PC-3 (cell line): ENCODE data around the gene KCNIP2. TPM values are rescaled to one million over a fixed set of nuclear protein-coding genes. Genes with fewer than 3 reads are reported as not detected.

ENCODE experiments used
- ATAC-seq: fragments of 200-7000 bp; cut with Tn5 transposase; 2 replicates; pipeline ENCODE4 v1.9.1; 2020; ENCODE audit warnings: mild to moderate bottlenecking, moderate library complexity
- BruUV-seq: library from RNA; stranded (reverse); fragments of 400-500 nt; replicated peaks from 2 replicates; lab custom pipeline; 2021; lab: Mats Ljungman, UMichigan
- CTCF ChIA-PET: fragments of 300-600 bp; sonication (Branson Sonifier 250); formaldehyde crosslinking; loops from one replicate; lab custom pipeline; 2022; ENCODE audit warnings: antibody characterized with exemption; lab: Charles Lee
- POLR2A ChIA-PET: fragments of 300-600 bp; sonication (Branson Sonifier 250); formaldehyde crosslinking; loops from one replicate; lab custom pipeline; 2022; ENCODE audit warnings: antibody characterized with exemption; ENCODE audit not compliant: unreplicated experiment; lab: Charles Lee
- DNase-seq: peaks from one replicate; pipeline ENCODE4 v3.0.0-alpha.2; 2015
- H2AFZ ChIP-seq: fragments of 300-600 bp; sonication (generic); 2 replicates; pipeline ENCODE4 v1.6.0; 2016; ENCODE audit warnings: antibody characterized with exemption, low read length
- H3F3A ChIP-seq: fragments of 300-600 bp; sonication (generic); one replicate; pipeline ENCODE4 v1.6.0; 2017; ENCODE audit warnings: antibody characterized with exemption, low read length, control low read depth, mild to moderate bottlenecking; ENCODE audit not compliant: unreplicated experiment
- H3K27ac ChIP-seq: fragments of 300-600 bp; sonication (generic); 2 replicates; pipeline ENCODE4 v1.5.1; 2016; ENCODE audit warnings: mild to moderate bottlenecking, low read length
- H3K27me3 ChIP-seq: fragments of 300-600 bp; sonication (generic); 2 replicates; pipeline ENCODE4 v1.6.1; 2016; ENCODE audit warnings: low read length, mixed read lengths
- H3K36me3 ChIP-seq: fragments of 300-600 bp; sonication (generic); 2 replicates; pipeline ENCODE4 v1.6.1; 2016; ENCODE audit warnings: low read depth, mixed run types, low read length, mixed read lengths
- H3K4me1 ChIP-seq: fragments of 300-600 bp; sonication (generic); 2 replicates; pipeline ENCODE4 v1.5.1; 2016; ENCODE audit warnings: low read length; ENCODE audit not compliant: insufficient read depth
- H3K4me2 ChIP-seq: fragments of 300-600 bp; sonication (generic); 2 replicates; pipeline ENCODE4 v1.6.0; 2016; ENCODE audit warnings: low read length
- H3K4me3 ChIP-seq: fragments of 300-600 bp; sonication (generic); 2 replicates; pipeline ENCODE4 v1.5.1; 2016; ENCODE audit warnings: mild to moderate bottlenecking, low read length, mixed read lengths
- H3K79me2 ChIP-seq: fragments of 300-600 bp; sonication (generic); 2 replicates; pipeline ENCODE4 v1.6.1; 2017; ENCODE audit warnings: low read length, mixed read lengths
- H3K9ac ChIP-seq: fragments of 300-600 bp; sonication (generic); 2 replicates; pipeline ENCODE4 v1.6.0; 2016; ENCODE audit warnings: mild to moderate bottlenecking, low read length
- H3K9me2 ChIP-seq: fragments of 300-600 bp; sonication (generic); replicated peaks from 2 replicates; pipeline ENCODE4 v1.6.1; 2016; ENCODE audit warnings: mixed run types, low read length, mixed read lengths
- H3K9me3 ChIP-seq: fragments of 300-600 bp; sonication (generic); 2 replicates; pipeline ENCODE4 v1.6.1; 2016; ENCODE audit warnings: low read length, mixed read lengths
- H4K20me1 ChIP-seq: fragments of 300-600 bp; sonication (generic); 2 replicates; pipeline ENCODE4 v1.6.1; 2016; ENCODE audit warnings: low read length, mixed read lengths
- EZH2 ChIP-seq: fragments of 300-600 bp; sonication (generic); IDR thresholded peaks from one replicate; pipeline ENCODE4 v1.6.1; 2017; ENCODE audit warnings: antibody characterized with exemption, mild to moderate bottlenecking, low read length; ENCODE audit not compliant: unreplicated experiment
- EZH2phosphoT487 ChIP-seq: fragments of 300-600 bp; sonication (generic); IDR thresholded peaks from 2 replicates; pipeline ENCODE4 v1.6.1; 2018; ENCODE audit warnings: mild to moderate bottlenecking, antibody characterized with exemption, low read length, borderline replicate concordance
- intact Hi-C: fragments of 100-400 bp; cut with micrococcal nuclease; formaldehyde crosslinking; loops from 2 replicates; pipeline ENCODE4 v1.9.0; 2023
- total RNA-seq: library from RNA; depleted of rRNA; stranded (reverse); fragments of >200 nt; gene quantifications from 2 replicates; pipeline ENCODE4 v1.2.3, GENCODE V29; 2014
- TF ChIP-seq, protein P1 (sequence below): fragments of 300-600 bp; sonication (generic); conservative IDR thresholded peaks from 2 replicates; pipeline ENCODE4 v1.5.1; 2017; ENCODE audit warnings: antibody characterized with exemption, low read depth, mild to moderate bottlenecking, low read length

Gene KCNIP2
- total RNA-seq, 1 experiment from 2014 or later, result 1.5 TPM

DNA sequence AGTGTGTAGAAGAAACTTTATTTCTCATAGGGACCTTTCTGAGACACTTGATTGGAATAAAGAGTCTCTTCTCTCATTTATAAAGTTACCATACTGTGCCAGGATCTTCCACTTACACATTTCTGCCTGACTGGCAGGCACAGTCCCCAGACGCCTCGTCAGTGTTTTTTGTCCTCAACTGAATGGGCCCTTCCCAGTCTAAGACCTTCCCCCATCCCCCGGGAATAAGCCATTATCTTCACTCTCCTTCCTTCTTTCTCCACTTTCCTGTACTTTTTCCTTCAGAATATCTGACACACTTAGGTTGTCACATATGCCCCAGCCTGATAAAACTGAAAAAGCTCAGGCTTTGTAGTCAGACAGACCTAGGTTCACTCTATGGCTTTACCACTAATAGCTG lies 35.3 kb upstream of the KCNIP2 start:
- Histone ChIP-seq H3F3A (no peaks in the 10 kb centered on the region), H3K9me3 (no peaks in the 10 kb centered on the region), H3K36me3 (no peaks in the 10 kb centered on the region), H3K27me3 (no peaks in the 10 kb centered on the region), H3K79me2 (no peaks in the 10 kb centered on the region), H3K4me2 (peak overlapping the region; percentile 74), H3K4me1 (peaks cover 26% of the 10 kb centered on the region), H3K4me3 (no peak overlapping the region), H3K27ac (peak overlapping the region; percentile 95), H2AFZ (peak overlapping the region; percentile 34; the same call in 1 of the 2 replicates), H4K20me1 (no peaks in the 10 kb centered on the region), H3K9ac (peak overlapping the region; percentile 80), H3K9me2 (no peaks in the 10 kb centered on the region)
- no peak for TF ChIP-seq EZH2
- TF ChIP-seq EZH2phosphoT487, result no peak
- TF ChIP-seq, protein P1, sequence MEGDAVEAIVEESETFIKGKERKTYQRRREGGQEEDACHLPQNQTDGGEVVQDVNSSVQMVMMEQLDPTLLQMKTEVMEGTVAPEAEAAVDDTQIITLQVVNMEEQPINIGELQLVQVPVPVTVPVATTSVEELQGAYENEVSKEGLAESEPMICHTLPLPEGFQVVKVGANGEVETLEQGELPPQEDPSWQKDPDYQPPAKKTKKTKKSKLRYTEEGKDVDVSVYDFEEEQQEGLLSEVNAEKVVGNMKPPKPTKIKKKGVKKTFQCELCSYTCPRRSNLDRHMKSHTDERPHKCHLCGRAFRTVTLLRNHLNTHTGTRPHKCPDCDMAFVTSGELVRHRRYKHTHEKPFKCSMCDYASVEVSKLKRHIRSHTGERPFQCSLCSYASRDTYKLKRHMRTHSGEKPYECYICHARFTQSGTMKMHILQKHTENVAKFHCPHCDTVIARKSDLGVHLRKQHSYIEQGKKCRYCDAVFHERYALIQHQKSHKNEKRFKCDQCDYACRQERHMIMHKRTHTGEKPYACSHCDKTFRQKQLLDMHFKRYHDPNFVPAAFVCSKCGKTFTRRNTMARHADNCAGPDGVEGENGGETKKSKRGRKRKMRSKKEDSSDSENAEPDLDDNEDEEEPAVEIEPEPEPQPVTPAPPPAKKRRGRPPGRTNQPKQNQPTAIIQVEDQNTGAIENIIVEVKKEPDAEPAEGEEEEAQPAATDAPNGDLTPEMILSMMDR, result no peak
- ChIA-PET CTCF (interaction anchor here (0.9 kb wide), 1 partner anchor 38 kb away, joined by 11 read pairs; no protein-coding TSS in a partner anchor), POLR2A (no interaction called here)
- DNase-seq, result no peak
- ATAC-seq, result no peak
- no TSS peak for BruUV-seq
- intact Hi-C loops, result loop anchor here (1.0 to 2.0 kb wide), 2 partner anchors 30 to 39 kb away; no protein-coding TSS in a partner anchor

DNA sequence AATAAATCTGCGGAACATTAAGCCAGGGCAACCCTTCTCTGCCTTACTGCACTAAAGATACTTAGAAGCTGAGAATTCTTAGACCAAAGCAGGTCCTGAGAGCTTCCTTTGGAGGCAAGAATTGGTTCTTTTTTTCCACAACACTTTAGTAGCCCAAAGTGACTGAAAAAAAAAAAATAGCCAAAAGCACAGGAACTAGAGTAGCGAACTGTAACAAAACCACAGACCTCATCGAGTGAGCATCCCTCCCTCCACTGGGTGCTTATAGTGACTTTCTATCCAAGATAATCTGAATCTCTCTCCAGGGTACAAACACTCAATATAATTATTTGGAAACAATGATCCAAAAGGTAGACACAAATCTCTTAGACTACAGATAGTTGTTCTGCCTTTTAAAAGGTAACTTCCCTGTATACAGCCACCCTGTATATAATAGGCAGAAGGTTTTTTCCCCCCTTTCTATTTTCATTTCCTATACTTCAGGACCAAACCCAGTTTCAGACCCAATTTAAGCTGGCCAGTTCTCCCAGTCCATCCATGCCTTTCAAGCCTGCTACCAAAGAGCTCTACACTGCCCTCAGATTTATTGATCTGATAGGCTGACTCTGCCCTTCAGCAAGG lies 31.6 kb upstream of the KCNIP2 start:
- ATAC-seq (no peak), DNase-seq (no peak)
- no peak overlapping the region for H3K4me3 ChIP-seq
- POLR2A ChIA-PET, result interaction anchor here (0.7 kb wide), 1 partner anchor 18 kb away, joined by 6 read pairs; no protein-coding TSS in a partner anchor
- H3K36me3 ChIP-seq, result no peaks in the 10 kb centered on the region
- no peak overlapping the region for H2AFZ ChIP-seq
- no peaks in the 10 kb centered on the region for H3K9me3 ChIP-seq
- no peak overlapping the region for H3K27ac ChIP-seq
- H4K20me1 ChIP-seq, result no peaks in the 10 kb centered on the region
- CTCF ChIA-PET, result interaction anchor here (1.0 kb wide), 1 partner anchor 15 kb away, joined by 3 read pairs; no protein-coding TSS in a partner anchor
- H3K4me2 ChIP-seq, result no peak overlapping the region
- TF ChIP-seq EZH2, result no peak
- TF ChIP-seq, protein P1, result no peak
- TF ChIP-seq EZH2phosphoT487, result no peak
- H3K4me1 ChIP-seq, result peaks cover 15% of the 10 kb centered on the region
- intact Hi-C loops, result no loop called here
- no peaks in the 10 kb centered on the region for H3K79me2 ChIP-seq
- H3K9me2 ChIP-seq, result no peaks in the 10 kb centered on the region
- BruUV-seq, result no TSS peak
- no peaks in the 10 kb centered on the region for H3F3A ChIP-seq
- no peaks in the 10 kb centered on the region for H3K27me3 ChIP-seq
- no peak overlapping the region for H3K9ac ChIP-seq

DNA sequence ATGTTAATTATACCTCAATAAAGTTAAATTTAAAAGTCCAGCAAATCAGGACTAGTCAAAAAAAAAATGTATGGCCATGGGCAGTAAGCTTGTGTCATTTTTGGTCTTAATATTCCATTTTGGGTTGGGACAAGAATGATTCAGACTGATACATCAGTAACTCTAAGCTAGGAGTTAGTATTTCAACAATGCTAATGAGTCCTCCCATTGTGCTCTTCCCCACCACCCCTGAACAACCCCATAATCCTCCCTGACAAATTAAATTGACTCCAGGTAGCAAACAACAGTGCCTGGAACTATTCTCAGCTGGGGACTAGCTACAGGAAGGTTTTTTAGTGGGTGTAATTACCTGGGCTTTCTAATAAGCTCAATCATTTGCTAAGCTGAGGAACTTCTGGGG lies 30.7 kb upstream of the KCNIP2 start:
- TF ChIP-seq EZH2phosphoT487 (no peak), EZH2 (no peak)
- TF ChIP-seq, protein P1, result no peak
- no peak overlapping the region for H3K9ac ChIP-seq
- POLR2A ChIA-PET, result interaction anchor here (0.7 kb wide), 1 partner anchor 19 kb away, joined by 6 read pairs; no protein-coding TSS in a partner anchor
- H3K36me3 ChIP-seq, result no peaks in the 10 kb centered on the region
- peaks cover 11% of the 10 kb centered on the region for H3K4me1 ChIP-seq
- no TSS peak for BruUV-seq
- H3F3A ChIP-seq, result no peaks in the 10 kb centered on the region
- H3K4me2 ChIP-seq, result no peak overlapping the region
- no peaks in the 10 kb centered on the region for H3K79me2 ChIP-seq
- H2AFZ ChIP-seq, result no peak overlapping the region
- CTCF ChIA-PET, result interaction anchor here (1.0 kb wide), 1 partner anchor 16 kb away, joined by 3 read pairs; no protein-coding TSS in a partner anchor
- H4K20me1 ChIP-seq, result no peaks in the 10 kb centered on the region
- H3K4me3 ChIP-seq, result no peak overlapping the region
- intact Hi-C loops, result no loop called here
- no peaks in the 10 kb centered on the region for H3K9me2 ChIP-seq
- H3K27me3 ChIP-seq, result no peaks in the 10 kb centered on the region
- no peaks in the 10 kb centered on the region for H3K9me3 ChIP-seq
- ATAC-seq (no peak), DNase-seq (no peak)
- H3K27ac ChIP-seq, result no peak overlapping the region
